Smooth muscle cell (in vitro differentiated cells): ENCODE data around the gene RAD54L. TPM values are rescaled to one million over a fixed set of nuclear protein-coding genes. Genes with fewer than 3 reads are reported as not detected.
A peak's percentile ranks its signal among the peaks of the same experiment; 100 is the strongest.

Experiments
- DNase-seq: peaks from one replicate; lab custom pipeline; 2025; ENCODE audit not compliant: unreplicated experiment; lab: John Stamatoyannopoulos, UW
- H2AFZ ChIP-seq: fragments of 200-600 bp; sonication (generic); 2 replicates; pipeline ENCODE4 v1.6.0; 2016; ENCODE audit warnings: antibody characterized with exemption, low read depth, mild to moderate bottlenecking
- H3F3A ChIP-seq: fragments of 200-600 bp; sonication (generic); 2 replicates; pipeline ENCODE4 v1.6.0; 2017; ENCODE audit warnings: antibody characterized with exemption, low read depth
- H3K27ac ChIP-seq: fragments of 200-600 bp; sonication (generic); 2 replicates; pipeline ENCODE4 v1.5.1; 2016; ENCODE audit warnings: low read depth, mild to moderate bottlenecking
- H3K27me3 ChIP-seq: fragments of 200-600 bp; sonication (generic); 2 replicates; pipeline ENCODE4 v1.6.1; 2016; ENCODE audit warnings: low read depth, mild to moderate bottlenecking
- H3K36me3 ChIP-seq: fragments of 200-600 bp; sonication (generic); 2 replicates; pipeline ENCODE4 v1.5.1; 2016; ENCODE audit warnings: low read depth
- H3K4me1 ChIP-seq: fragments of 200-600 bp; sonication (generic); 2 replicates; pipeline ENCODE4 v1.5.1; 2016; ENCODE audit warnings: low read depth
- H3K4me2 ChIP-seq: fragments of 200-600 bp; sonication (generic); 2 replicates; pipeline ENCODE4 v1.6.0; 2016; ENCODE audit warnings: mild to moderate bottlenecking
- H3K4me3 ChIP-seq: fragments of 200-600 bp; sonication (generic); 2 replicates; pipeline ENCODE4 v1.5.1; 2016; ENCODE audit warnings: mild to moderate bottlenecking
- H3K79me2 ChIP-seq: fragments of 200-600 bp; sonication (generic); 2 replicates; pipeline ENCODE4 v1.6.0; 2016; ENCODE audit warnings: low read depth, mild to moderate bottlenecking
- H3K9ac ChIP-seq: fragments of 200-600 bp; sonication (generic); 2 replicates; pipeline ENCODE4 v1.6.0; 2016; ENCODE audit warnings: low read depth
- H3K9me3 ChIP-seq: fragments of 200-600 bp; sonication (generic); replicated peaks from 2 replicates; pipeline ENCODE4 v1.5.1; 2016; ENCODE audit warnings: low read depth
- H4K20me1 ChIP-seq: fragments of 200-600 bp; sonication (generic); 2 replicates; pipeline ENCODE4 v1.6.0; 2016; ENCODE audit warnings: low read depth
- CTCF ChIP-seq: fragments of 200-600 bp; sonication (generic); IDR thresholded peaks from 2 replicates; pipeline ENCODE4 v1.5.1; 2017; ENCODE audit warnings: borderline replicate concordance, mild to moderate bottlenecking, antibody characterized with exemption; ENCODE audit not compliant: insufficient read depth, poor library complexity, severe bottlenecking
- WGBS: methylation state at CpG from one replicate; pipeline ENCODE4 v1.1.7; 2016; ENCODE audit warnings: low lambda C conversion rate; 5-methylcytosine and 5-hydroxymethylcytosine counted together
- polyA plus RNA-seq: library from polyadenylated mRNA; unstranded; fragments of >200 nt; fragmentation: Nextera tagmentation; extraction: Ambion mirVana; gene quantifications from 2 replicates; pipeline ENCODE4 v1.2.1, GENCODE V29; 2016
- total RNA-seq: library from RNA; depleted of rRNA; stranded (reverse); fragments of >200 nt; gene quantifications from 2 replicates; pipeline ENCODE4 v1.2.3, GENCODE V29; 2014

Gene RAD54L
- total RNA-seq (1.7 and 4.9 TPM in 2 replicates), polyA plus RNA-seq (5.6 and 7.1 TPM in 2 replicates)

GRCh38 chr1:46247436-46248121 lies at the start of gene RAD54L:
Gene RAD54L, plus strand, starts transcription at chr1:46247763. Its CDS starts 643 bp downstream, at chr1:46248406.
- no peaks in the 10 kb centered on the region for H3K27me3 ChIP-seq
- no peaks in the 10 kb centered on the region for H4K20me1 ChIP-seq
- H3F3A ChIP-seq: no peaks in the 10 kb centered on the region
- peak within 1 kb of the TSS; percentile 64 for H3K4me3 ChIP-seq
- peak within 1 kb of the TSS; percentile 82 for H3K9ac ChIP-seq
- peaks cover 9% of the 10 kb centered on the region for H3K4me1 ChIP-seq
- TF ChIP-seq CTCF: no peak
- no peaks in the 10 kb centered on the region for H3K36me3 ChIP-seq
- peak; percentile 91 for DNase-seq
- peak within 1 kb of the TSS; percentile 77 for H3K27ac ChIP-seq
- H3K79me2 ChIP-seq: peaks cover 7% of the 10 kb centered on the region
- peak within 1 kb of the TSS; percentile 90 for H3K4me2 ChIP-seq
- H3K9me3 ChIP-seq: no peaks in the 10 kb centered on the region
- peak within 1 kb of the TSS; percentile 58 for H2AFZ ChIP-seq
- under 1% methylated on average over 40 of the region's 49 CpGs for WGBS

- H3K4me3 ChIP-seq: peak within 1 kb of the TSS; percentile 93
- H3K9me3 ChIP-seq: no peaks in the 10 kb centered on the region
- H3K27ac ChIP-seq: peak within 1 kb of the TSS; percentile 52
- peak within 1 kb of the TSS; percentile 98 for H2AFZ ChIP-seq
- peaks cover 16% of the 10 kb centered on the region for H3K4me1 ChIP-seq
- no peaks in the 10 kb centered on the region for H3K27me3 ChIP-seq
- peaks cover 4% of the 10 kb centered on the region for H3F3A ChIP-seq
- TF ChIP-seq CTCF: no peak
- peak within 1 kb of the TSS; percentile 95 for H3K4me2 ChIP-seq
- H4K20me1 ChIP-seq: no peaks in the 10 kb centered on the region
- H3K36me3 ChIP-seq: no peaks in the 10 kb centered on the region
- peak within 1 kb of the TSS; percentile 74 for H3K9ac ChIP-seq
- DNase-seq: peak; percentile 30
- WGBS: 3% methylated on average over 32 of the region's 67 CpGs
- peaks cover 8% of the 10 kb centered on the region for H3K79me2 ChIP-seq
These were observed 49.4 kb upstream of the RAD54L start, which contains the start of gene POMGNT1 for GRCh38 chr1:46197964-46198811. Gene POMGNT1, minus strand, starts transcription at chr1:46198434. Its CDS starts 613 bp downstream, at chr1:46197821.

GRCh38 chr1:46199233-46199749 lies 48.3 kb upstream of the RAD54L start:
- H3K9ac ChIP-seq: no peak overlapping the region
- peaks cover 21% of the 10 kb centered on the region for H3K4me1 ChIP-seq
- H3K9me3 ChIP-seq: no peaks in the 10 kb centered on the region
- 94% methylated on average over 3 of the region's 3 CpGs for WGBS
- H4K20me1 ChIP-seq: no peaks in the 10 kb centered on the region
- peaks cover 4% of the 10 kb centered on the region for H3F3A ChIP-seq
- H3K36me3 ChIP-seq: no peaks in the 10 kb centered on the region
- no peak overlapping the region for H2AFZ ChIP-seq
- H3K4me2 ChIP-seq: peak overlapping the region; percentile 95
- H3K79me2 ChIP-seq: peaks cover 8% of the 10 kb centered on the region
- H3K27ac ChIP-seq: no peak overlapping the region
- peak overlapping the region; percentile 93 for H3K4me3 ChIP-seq
- no peak for TF ChIP-seq CTCF
- no peaks in the 10 kb centered on the region for H3K27me3 ChIP-seq
- DNase-seq: no peak
